Measurements from ENCODE around the gene UEVLD.

UEVLD gene

GRCh38 chr11:18498039-18498438 is 90.5 kb downstream of the UEVLD start:
- DNase-seq (ENCODE audit: low spot score) = no peak

GRCh38 chr11:18495703-18496102 is 92.8 kb downstream of the UEVLD start:
- DNase-seq (ENCODE audit: low spot score) = no peak

GRCh38 chr11:18495271-18495670 is 93.3 kb downstream of the UEVLD start:
- no peak for DNase-seq (ENCODE audit: low spot score)

GRCh38 chr11:18493310-18493709 is 95.2 kb downstream of the UEVLD start:
- DNase-seq (ENCODE audit: low spot score) = no peak

- DNase-seq (ENCODE audit: low spot score) = no peak
These were observed 95.6 kb downstream of the UEVLD start for GRCh38 chr11:18492888-18493287.

GRCh38 chr11:18491924-18492323 is 96.6 kb downstream of the UEVLD start:
- DNase-seq (ENCODE audit: low spot score) = no peak

GRCh38 chr11:18490736-18491485 is 97.6 kb downstream of the UEVLD start:
- peak; percentile 58 for DNase-seq (ENCODE audit: low spot score)

- no peak for DNase-seq (ENCODE audit: low spot score)
These were observed 98.2 kb downstream of the UEVLD start for GRCh38 chr11:18490319-18490718.

GRCh38 chr11:18485913-18486528 is 102.5 kb downstream of the UEVLD start:
- no peak for DNase-seq (ENCODE audit: low spot score)
